Measurements from ENCODE around the gene TKFC. TPM values are rescaled to one million over a fixed set of nuclear protein-coding genes. Genes with fewer than 3 reads are reported as not detected.
A peak's percentile ranks its signal among the peaks of the same experiment; 100 is the strongest.

Gene TKFC, protein sequence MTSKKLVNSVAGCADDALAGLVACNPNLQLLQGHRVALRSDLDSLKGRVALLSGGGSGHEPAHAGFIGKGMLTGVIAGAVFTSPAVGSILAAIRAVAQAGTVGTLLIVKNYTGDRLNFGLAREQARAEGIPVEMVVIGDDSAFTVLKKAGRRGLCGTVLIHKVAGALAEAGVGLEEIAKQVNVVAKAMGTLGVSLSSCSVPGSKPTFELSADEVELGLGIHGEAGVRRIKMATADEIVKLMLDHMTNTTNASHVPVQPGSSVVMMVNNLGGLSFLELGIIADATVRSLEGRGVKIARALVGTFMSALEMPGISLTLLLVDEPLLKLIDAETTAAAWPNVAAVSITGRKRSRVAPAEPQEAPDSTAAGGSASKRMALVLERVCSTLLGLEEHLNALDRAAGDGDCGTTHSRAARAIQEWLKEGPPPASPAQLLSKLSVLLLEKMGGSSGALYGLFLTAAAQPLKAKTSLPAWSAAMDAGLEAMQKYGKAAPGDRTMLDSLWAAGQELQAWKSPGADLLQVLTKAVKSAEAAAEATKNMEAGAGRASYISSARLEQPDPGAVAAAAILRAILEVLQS
- polyA plus RNA-seq (2013, experiment 1 of 2) = 18.6 TPM
- 20.1 TPM for polyA plus RNA-seq (2013, experiment 2 of 2)

DNA sequence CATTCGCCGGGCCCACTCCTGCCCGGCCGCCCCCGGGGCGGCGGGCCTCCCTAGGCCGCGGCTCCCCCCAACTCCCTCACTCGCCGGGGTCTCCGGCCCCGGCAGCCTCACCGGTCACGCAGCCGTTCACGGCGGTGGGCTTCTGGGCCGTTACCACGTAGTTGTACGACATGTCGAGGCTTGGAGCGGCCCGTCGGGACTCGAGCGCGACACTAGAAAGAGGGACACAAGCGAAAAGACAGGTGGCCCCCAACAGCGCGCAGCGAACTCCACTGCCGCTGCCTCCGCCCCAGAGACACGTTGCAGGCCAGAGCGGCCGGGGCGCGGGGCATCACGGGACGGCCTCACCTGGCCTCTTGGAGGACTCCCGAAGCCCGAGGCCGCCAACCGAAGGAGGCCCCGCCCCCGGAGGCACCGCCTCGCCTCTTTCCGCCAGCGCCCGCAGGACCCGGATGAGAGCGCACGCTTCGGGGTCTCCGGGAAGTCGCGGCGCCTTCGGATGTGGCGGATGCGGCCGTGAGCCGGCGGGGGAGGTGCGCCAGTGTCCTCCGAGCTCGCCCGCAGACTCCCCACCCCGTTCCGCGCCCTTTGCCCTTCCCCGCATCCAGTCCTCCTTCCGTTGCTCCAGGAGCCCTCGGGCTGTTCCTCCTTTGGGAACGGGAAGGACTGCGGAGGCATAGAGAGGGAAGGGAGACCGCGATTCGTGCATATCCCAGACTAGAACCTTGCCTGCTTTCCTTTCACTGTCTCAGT lies at the start of gene TKFC, which contains the start of gene DDB1:
TKFC (plus strand) TSS at position 432 of the 753 bp plus-strand sequence. CDS start 1,501 bp downstream, outside the sequence.
DDB1 (minus strand) TSS at position 309 of the 753 bp plus-strand sequence; CDS start at position 172, 137 bp downstream.
- H3K4me2 ChIP-seq (ENCODE audit: insufficient read depth, low read length, poor library complexity, severe bottlenecking) = peak within 1 kb of the TSS; percentile 75
- peak; percentile 93 for DNase-seq (ENCODE audit: low spot score)
- H3K27me3 ChIP-seq (ENCODE audit: control insufficient read depth in 3 of 3, insufficient read depth in 3 of 3, low read depth in 1 of 3, low read length in 3 of 3) = no peaks in the 10 kb centered on the region
- H3K4ac ChIP-seq (ENCODE audit: low read length) = peak within 1 kb of the TSS; percentile 14
- peak within 1 kb of the TSS; percentile 90 for H3K23ac ChIP-seq (ENCODE audit: low read depth, low read length, poor library complexity)
- peaks cover 10% of the 10 kb centered on the region for H3K79me1 ChIP-seq (ENCODE audit: low read depth, low read length)
- no peaks in the 10 kb centered on the region for H3K9me3 ChIP-seq (replicated peaks in 1 of 2; ENCODE audit: control insufficient read depth in 2 of 2, insufficient read depth in 1 of 2, low read depth in 1 of 2, low read length in 2 of 2)
- peak within 1 kb of the TSS; percentile 94 for H3K18ac ChIP-seq (ENCODE audit: low read length)
- H2BK15ac ChIP-seq (ENCODE audit: low read length) = no peak within 1 kb of the TSS
- H2AFZ ChIP-seq (ENCODE audit: low read length) = peak within 1 kb of the TSS; percentile 94
- peaks cover 8 to 38% of the 10 kb centered on the region in 2 donors for H3K36me3 ChIP-seq (replicated peaks in 1 of 2; ENCODE audit: control insufficient read depth in 2 of 2, insufficient read depth in 2 of 2, low read length in 2 of 2)
- no peak within 1 kb of the TSS for H2BK120ac ChIP-seq (ENCODE audit: low read depth, low read length)
- H4K8ac ChIP-seq (ENCODE audit: low read depth, low read length) = peak within 1 kb of the TSS; percentile 20
- no CpG with 5 or more reads among the region's 81 CpGs for WGBS, 2 donors (ENCODE audit: extremely low coverage in 2 of 2, insufficient read length in 2 of 2, insufficient replicate concordance in 1 of 2)
- no peak within 1 kb of the TSS for H4K91ac ChIP-seq (ENCODE audit: low read depth, low read length, poor library complexity)
- H2BK5ac ChIP-seq (ENCODE audit: low read length) = peak within 1 kb of the TSS; percentile 43
- H3K4me1 ChIP-seq (ENCODE audit: control insufficient read depth in 2 of 2, insufficient read depth in 1 of 2, low read depth in 1 of 2, low read length in 2 of 2) = peaks cover 11 to 37% of the 10 kb centered on the region in 2 donors
- H3K27ac ChIP-seq (replicated peaks; ENCODE audit: low read length) = peak within 1 kb of the TSS; percentile 87
- peak within 1 kb of the TSS; percentile 99 for H3K9ac ChIP-seq (ENCODE audit: low read depth, low read length, poor library complexity)
- no peak within 1 kb of the TSS for H2BK12ac ChIP-seq (ENCODE audit: low read length)
- H3K14ac ChIP-seq (ENCODE audit: low read length) = peak within 1 kb of the TSS; percentile 97
- H3K4me3 ChIP-seq (ENCODE audit: low read length in 2 of 2) = peak within 1 kb of the TSS; percentile 96 to 99
- peak within 1 kb of the TSS; percentile 96 for H2AK5ac ChIP-seq (ENCODE audit: low read depth, low read length)

- H3K4me3 ChIP-seq (ENCODE audit: low read length in 2 of 2) = no peak overlapping the region
- no peak overlapping the region for H4K8ac ChIP-seq (ENCODE audit: low read depth, low read length)
- no peak overlapping the region for H3K9ac ChIP-seq (ENCODE audit: low read depth, low read length, poor library complexity)
- no peak overlapping the region for H3K23ac ChIP-seq (ENCODE audit: low read depth, low read length, poor library complexity)
- H3K27ac ChIP-seq (replicated peaks; ENCODE audit: low read length) = no peak overlapping the region
- peaks cover 5 to 37% of the 10 kb centered on the region in 2 donors for H3K36me3 ChIP-seq (replicated peaks in 1 of 2; ENCODE audit: control insufficient read depth in 2 of 2, insufficient read depth in 2 of 2, low read length in 2 of 2)
- peaks cover 2% of the 10 kb centered on the region for H3K79me1 ChIP-seq (ENCODE audit: low read depth, low read length)
- no peak overlapping the region for H3K18ac ChIP-seq (ENCODE audit: low read length)
- H2BK120ac ChIP-seq (ENCODE audit: low read depth, low read length) = no peak overlapping the region
- no peak overlapping the region for H3K14ac ChIP-seq (ENCODE audit: low read length)
- H2BK12ac ChIP-seq (ENCODE audit: low read length) = no peak overlapping the region
- peaks cover 0 to 3% of the 10 kb centered on the region in 2 donors for H3K4me1 ChIP-seq (ENCODE audit: control insufficient read depth in 2 of 2, insufficient read depth in 1 of 2, low read depth in 1 of 2, low read length in 2 of 2)
- peaks cover 0 to 2% of the 10 kb centered on the region in 2 donors for H3K9me3 ChIP-seq (replicated peaks in 1 of 2; ENCODE audit: control insufficient read depth in 2 of 2, insufficient read depth in 1 of 2, low read depth in 1 of 2, low read length in 2 of 2)
- no peak overlapping the region for H3K4me2 ChIP-seq (ENCODE audit: insufficient read depth, low read length, poor library complexity, severe bottlenecking)
- no peak overlapping the region for H3K4ac ChIP-seq (ENCODE audit: low read length)
- no peak for DNase-seq (ENCODE audit: low spot score)
- H2BK15ac ChIP-seq (ENCODE audit: low read length) = no peak overlapping the region
- H3K27me3 ChIP-seq (ENCODE audit: control insufficient read depth in 3 of 3, insufficient read depth in 3 of 3, low read depth in 1 of 3, low read length in 3 of 3) = no peaks in the 10 kb centered on the region
- H2AFZ ChIP-seq (ENCODE audit: low read length) = no peak overlapping the region
- no peak overlapping the region for H2AK5ac ChIP-seq (ENCODE audit: low read depth, low read length)
- no peak overlapping the region for H4K91ac ChIP-seq (ENCODE audit: low read depth, low read length, poor library complexity)
- H2BK5ac ChIP-seq (ENCODE audit: low read length) = no peak overlapping the region
- no CpG with 5 or more reads among the region's 4 CpGs for WGBS, 2 donors (ENCODE audit: extremely low coverage in 2 of 2, insufficient read length in 2 of 2, insufficient replicate concordance in 1 of 2)
These were observed 49.4 kb upstream of the TKFC start for GRCh38 chr11:61283613-61284012.

GRCh38 chr11:61287338-61287977 lies 45.6 kb upstream of the TKFC start:
- Histone ChIP-seq H3K4ac (ENCODE audit: low read length) (no peak overlapping the region), H2BK120ac (ENCODE audit: low read depth, low read length) (no peak overlapping the region), H3K23ac (ENCODE audit: low read depth, low read length, poor library complexity) (no peak overlapping the region), H2AFZ (ENCODE audit: low read length) (no peak overlapping the region), H2BK12ac (ENCODE audit: low read length) (no peak overlapping the region), H4K8ac (ENCODE audit: low read depth, low read length) (no peak overlapping the region), H3K9ac (ENCODE audit: low read depth, low read length, poor library complexity) (no peak overlapping the region), H3K4me2 (ENCODE audit: insufficient read depth, low read length, poor library complexity, severe bottlenecking) (no peak overlapping the region), H3K27me3 (ENCODE audit: control insufficient read depth in 3 of 3, insufficient read depth in 3 of 3, low read depth in 1 of 3, low read length in 3 of 3) (no peaks in the 10 kb centered on the region), H2BK15ac (ENCODE audit: low read length) (no peak overlapping the region), H3K79me1 (ENCODE audit: low read depth, low read length) (peaks cover 4% of the 10 kb centered on the region), H3K18ac (ENCODE audit: low read length) (no peak overlapping the region), H3K4me3 (ENCODE audit: low read length in 2 of 2) (peak overlapping the region in 1 of 2 donors; percentile 63), H3K27ac (replicated peaks; ENCODE audit: low read length) (no peak overlapping the region), H3K9me3 (replicated peaks in 1 of 2; ENCODE audit: control insufficient read depth in 2 of 2, insufficient read depth in 1 of 2, low read depth in 1 of 2, low read length in 2 of 2) (peaks cover 0 to 2% of the 10 kb centered on the region in 2 donors), H3K14ac (ENCODE audit: low read length) (no peak overlapping the region), H4K91ac (ENCODE audit: low read depth, low read length, poor library complexity) (no peak overlapping the region), H2AK5ac (ENCODE audit: low read depth, low read length) (no peak overlapping the region), H2BK5ac (ENCODE audit: low read length) (no peak overlapping the region), H3K36me3 (replicated peaks in 1 of 2; ENCODE audit: control insufficient read depth in 2 of 2, insufficient read depth in 2 of 2, low read length in 2 of 2) (peaks cover 5 to 31% of the 10 kb centered on the region in 2 donors), H3K4me1 (ENCODE audit: control insufficient read depth in 2 of 2, insufficient read depth in 1 of 2, low read depth in 1 of 2, low read length in 2 of 2) (peaks cover 0 to under 1% of the 10 kb centered on the region in 2 donors)
- WGBS, 2 donors (ENCODE audit: extremely low coverage in 2 of 2, insufficient read length in 2 of 2, insufficient replicate concordance in 1 of 2) = no CpG with 5 or more reads among the region's 14 CpGs
- DNase-seq (ENCODE audit: low spot score) = no peak

Measured in neuronal stem cell (in vitro differentiated cells).